Measurements from ENCODE around the gene SIRT2. TPM values are rescaled to one million over a fixed set of nuclear protein-coding genes. Genes with fewer than 3 reads are reported as not detected.
"Not testable (repeated sequence)": the region's sequence is repeated elsewhere in the genome, so short reads cannot be mapped to it uniquely, and the experiment has no call there.

The SIRT2 gene
- total RNA-seq, 1 donor from 2014 or later = 94.4 TPM

GRCh38 chr19:38837656-38838121 is 61.7 kb downstream of the SIRT2 start:
- no peak for DNase-seq
- intact Hi-C loops (cut with micrococcal nuclease) = loop anchor here (10.0 kb wide), 1 partner anchor 183 kb away; no protein-coding TSS in a partner anchor
- no peak for ATAC-seq

- intact Hi-C loops (cut with micrococcal nuclease) = loop anchor here (10.0 kb wide), 1 partner anchor 182 kb away; no protein-coding TSS in a partner anchor
- ATAC-seq (no peak), DNase-seq (no peak)
Measured at GRCh38 chr19:38836983-38837626, 62.3 kb downstream of the SIRT2 start.

- intact Hi-C loops (cut with micrococcal nuclease) = loop anchor here (10.0 kb wide), 1 partner anchor 182 kb away; no protein-coding TSS in a partner anchor
Measured at GRCh38 chr19:38836159-38836982, 63.0 kb downstream of the SIRT2 start.

GRCh38 chr19:38834590-38834989 is 64.8 kb downstream of the SIRT2 start:
- intact Hi-C loops (cut with micrococcal nuclease) = loop anchor here (10.0 kb wide), 1 partner anchor 180 kb away; no protein-coding TSS in a partner anchor
- ATAC-seq (no peak), DNase-seq (no peak)

More at GRCh38 chr19:38836159-38836982, 63.0 kb downstream of the SIRT2 start:
- no peak for DNase-seq
- ATAC-seq = no peak

GRCh38 chr19:38834104-38834490 is 65.3 kb downstream of the SIRT2 start:
- ATAC-seq (no peak), DNase-seq (no peak)
- intact Hi-C loops (cut with micrococcal nuclease) = loop anchor here (10.0 kb wide), 1 partner anchor 179 kb away; no protein-coding TSS in a partner anchor

GRCh38 chr19:38833092-38833425 is 66.4 kb downstream of the SIRT2 start:
- no peak for ATAC-seq
- no peak for DNase-seq
- intact Hi-C loops (cut with micrococcal nuclease) = loop anchor here (10.0 kb wide), 1 partner anchor 178 kb away; no protein-coding TSS in a partner anchor

GRCh38 chr19:38831142-38831605 is 68.2 kb downstream of the SIRT2 start:
- intact Hi-C loops (cut with micrococcal nuclease) = loop anchor here (10.0 kb wide), 1 partner anchor 176 kb away; no protein-coding TSS in a partner anchor
- ATAC-seq (peak; percentile 75), DNase-seq (peak; percentile 87)

GRCh38 chr19:38830039-38830733 is 69.2 kb downstream of the SIRT2 start:
- ATAC-seq (no peak), DNase-seq (no peak)
- intact Hi-C loops (cut with micrococcal nuclease) = loop anchor here (10.0 kb wide), 1 partner anchor 175 kb away; no protein-coding TSS in a partner anchor

GRCh38 chr19:38829203-38829602 is 70.2 kb downstream of the SIRT2 start:
- ATAC-seq; DNase-seq; intact Hi-C loops (cut with micrococcal nuclease): not testable (repeated sequence)

Other genes starting within 250 kb of the SIRT2 start
- not detected for gene CAPN12, start 155.1 kb downstream of the SIRT2 start, total RNA-seq
- not detected for gene LGALS7, start 126.1 kb downstream of the SIRT2 start, total RNA-seq
- gene LGALS7B, start 110.4 kb downstream of the SIRT2 start, total RNA-seq = not detected
- gene LGALS4, start 86.7 kb downstream of the SIRT2 start, total RNA-seq = 0.47 TPM
- gene ECH1, start 67.8 kb downstream of the SIRT2 start, total RNA-seq = 1,171 TPM
- 171 TPM for gene HNRNPL, start 49.6 kb downstream of the SIRT2 start, total RNA-seq
- 4.5 TPM for gene RINL, start 21.3 kb downstream of the SIRT2 start, total RNA-seq
- gene NFKBIB, start 351 bp upstream of the SIRT2 start, total RNA-seq = 14.5 TPM
- not detected for gene CCER2, start 12.6 kb upstream of the SIRT2 start, total RNA-seq
- 13.2 TPM for gene SARS2, start 31.1 kb upstream of the SIRT2 start, total RNA-seq
- gene MRPS12, start 31.3 kb upstream of the SIRT2 start, total RNA-seq = 71.9 TPM
- gene FBXO17, start 76.1 kb upstream of the SIRT2 start, total RNA-seq = 1.7 TPM
- gene FBXO27, start 132.9 kb upstream of the SIRT2 start, total RNA-seq = 9.7 TPM
- not detected for gene ACP7, start 184.8 kb upstream of the SIRT2 start, total RNA-seq
- gene PAK4, start 226.2 kb upstream of the SIRT2 start, total RNA-seq = 17.4 TPM